ENCODE measurements around the gene KRT3. TPM values are rescaled to one million over a fixed set of nuclear protein-coding genes. Genes with fewer than 3 reads are reported as not detected.

Gene KRT3
- total RNA-seq, 1 experiment from 2014 or later = not detected

- TF ChIP-seq ZNF423 (CRISPR knock-in tag; IDR thresholded peaks at IDR 0.05) = no peak
- TF ChIP-seq, protein P1, sequence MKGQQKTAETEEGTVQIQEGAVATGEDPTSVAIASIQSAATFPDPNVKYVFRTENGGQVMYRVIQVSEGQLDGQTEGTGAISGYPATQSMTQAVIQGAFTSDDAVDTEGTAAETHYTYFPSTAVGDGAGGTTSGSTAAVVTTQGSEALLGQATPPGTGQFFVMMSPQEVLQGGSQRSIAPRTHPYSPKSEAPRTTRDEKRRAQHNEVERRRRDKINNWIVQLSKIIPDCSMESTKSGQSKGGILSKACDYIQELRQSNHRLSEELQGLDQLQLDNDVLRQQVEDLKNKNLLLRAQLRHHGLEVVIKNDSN (CRISPR knock-in tag; IDR thresholded peaks at IDR 0.05) = no peak
- no peak for TF ChIP-seq MXD4 (CRISPR knock-in tag; IDR thresholded peaks at IDR 0.05; ENCODE audit: borderline replicate concordance)
Observed at GRCh38 chr12:52741375-52742195, 54.3 kb downstream of the KRT3 start (continued).

GRCh38 chr12:52740584-52740983 is 55.3 kb downstream of the KRT3 start:
- no peak overlapping the region for H3K4me3 Mint-ChIP-seq
- H3K27ac Mint-ChIP-seq = no peak overlapping the region
- POLR2A ChIA-PET = no interaction called here
- no peaks in the 10 kb centered on the region for H3K9me3 Mint-ChIP-seq
- no peaks in the 10 kb centered on the region for H3K36me3 Mint-ChIP-seq
- H3K27me3 Mint-ChIP-seq (ENCODE audit: low read depth) = peaks cover 12% of the 10 kb centered on the region
- no peak for ATAC-seq
- no peak for DNase-seq (ENCODE audit: low spot score)
- H3K4me1 Mint-ChIP-seq = no peaks in the 10 kb centered on the region
- CTCF ChIA-PET = interaction anchor here (0.6 to 2.4 kb wide), 2 partner anchors 64 to 130 kb away, joined by 3 to 8 read pairs; no protein-coding TSS in a partner anchor
- TF ChIP-seq ZBTB43 (CRISPR knock-in tag; IDR thresholded peaks at IDR 0.05) (no peak), USF2 (CRISPR knock-in tag; IDR thresholded peaks at IDR 0.05) (no peak), NR2C2 (CRISPR knock-in tag; IDR thresholded peaks at IDR 0.05) (no peak), PRDM15 (CRISPR knock-in tag; IDR thresholded peaks at IDR 0.05) (no peak), MXD4 (CRISPR knock-in tag; IDR thresholded peaks at IDR 0.05; ENCODE audit: borderline replicate concordance) (no peak), ZNF423 (CRISPR knock-in tag; IDR thresholded peaks at IDR 0.05) (no peak), ZMAT4 (CRISPR knock-in tag; IDR thresholded peaks at IDR 0.05) (no peak)
- TF ChIP-seq, protein P2, sequence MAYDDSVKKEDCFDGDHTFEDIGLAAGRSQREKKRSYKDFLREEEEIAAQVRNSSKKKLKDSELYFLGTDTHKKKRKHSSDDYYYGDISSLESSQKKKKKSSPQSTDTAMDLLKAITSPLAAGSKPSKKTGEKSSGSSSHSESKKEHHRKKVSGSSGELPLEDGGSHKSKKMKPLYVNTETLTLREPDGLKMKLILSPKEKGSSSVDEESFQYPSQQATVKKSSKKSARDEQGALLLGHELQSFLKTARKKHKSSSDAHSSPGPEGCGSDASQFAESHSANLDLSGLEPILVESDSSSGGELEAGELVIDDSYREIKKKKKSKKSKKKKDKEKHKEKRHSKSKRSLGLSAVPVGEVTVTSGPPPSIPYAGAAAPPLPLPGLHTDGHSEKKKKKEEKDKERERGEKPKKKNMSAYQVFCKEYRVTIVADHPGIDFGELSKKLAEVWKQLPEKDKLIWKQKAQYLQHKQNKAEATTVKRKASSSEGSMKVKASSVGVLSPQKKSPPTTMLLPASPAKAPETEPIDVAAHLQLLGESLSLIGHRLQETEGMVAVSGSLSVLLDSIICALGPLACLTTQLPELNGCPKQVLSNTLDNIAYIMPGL (CRISPR knock-in tag; IDR thresholded peaks at IDR 0.05) = no peak
- TF ChIP-seq, protein P3, sequence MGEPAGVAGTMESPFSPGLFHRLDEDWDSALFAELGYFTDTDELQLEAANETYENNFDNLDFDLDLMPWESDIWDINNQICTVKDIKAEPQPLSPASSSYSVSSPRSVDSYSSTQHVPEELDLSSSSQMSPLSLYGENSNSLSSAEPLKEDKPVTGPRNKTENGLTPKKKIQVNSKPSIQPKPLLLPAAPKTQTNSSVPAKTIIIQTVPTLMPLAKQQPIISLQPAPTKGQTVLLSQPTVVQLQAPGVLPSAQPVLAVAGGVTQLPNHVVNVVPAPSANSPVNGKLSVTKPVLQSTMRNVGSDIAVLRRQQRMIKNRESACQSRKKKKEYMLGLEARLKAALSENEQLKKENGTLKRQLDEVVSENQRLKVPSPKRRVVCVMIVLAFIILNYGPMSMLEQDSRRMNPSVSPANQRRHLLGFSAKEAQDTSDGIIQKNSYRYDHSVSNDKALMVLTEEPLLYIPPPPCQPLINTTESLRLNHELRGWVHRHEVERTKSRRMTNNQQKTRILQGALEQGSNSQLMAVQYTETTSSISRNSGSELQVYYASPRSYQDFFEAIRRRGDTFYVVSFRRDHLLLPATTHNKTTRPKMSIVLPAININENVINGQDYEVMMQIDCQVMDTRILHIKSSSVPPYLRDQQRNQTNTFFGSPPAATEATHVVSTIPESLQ (CRISPR knock-in tag; IDR thresholded peaks at IDR 0.05) = no peak

Data from WTC11 (cell line).